GM18520 (cell line): ENCODE measurements around the gene NUP50.

Experiments
- ATAC-seq: cut with Tn5 transposase; IDR thresholded peaks from one replicate; pipeline ENCODE4 v1.9.1; 2021; ENCODE audit not compliant: unreplicated experiment

The NUP50 gene

GRCh38 chr22:45208696-45208992 is 44.9 kb downstream of the NUP50 start:
- ATAC-seq, result no peak

- no peak for ATAC-seq
Observed at GRCh38 chr22:45208993-45209838, 45.5 kb downstream of the NUP50 start.

GRCh38 chr22:45210174-45210573 is 46.4 kb downstream of the NUP50 start:
- ATAC-seq, result no peak

- ATAC-seq, result no peak
Observed at GRCh38 chr22:45210577-45210976, 46.9 kb downstream of the NUP50 start.

GRCh38 chr22:45210991-45211390 is 47.3 kb downstream of the NUP50 start:
- no peak for ATAC-seq

GRCh38 chr22:45211435-45211834 is 47.7 kb downstream of the NUP50 start:
- no peak for ATAC-seq

GRCh38 chr22:45211848-45212247 is 48.1 kb downstream of the NUP50 start:
- ATAC-seq, result no peak

GRCh38 chr22:45212306-45212709 is 48.6 kb downstream of the NUP50 start:
- ATAC-seq, result no peak

- ATAC-seq, result no peak
Observed at GRCh38 chr22:45212992-45213751, 49.4 kb downstream of the NUP50 start.

- ATAC-seq, result no peak
Observed at GRCh38 chr22:45216133-45217003, 52.6 kb downstream of the NUP50 start.

- ATAC-seq, result no peak
Observed at GRCh38 chr22:45217345-45217744, 53.6 kb downstream of the NUP50 start.

GRCh38 chr22:45217806-45218205 is 54.1 kb downstream of the NUP50 start:
- no peak for ATAC-seq

GRCh38 chr22:45218976-45219375 is 55.3 kb downstream of the NUP50 start:
- no peak for ATAC-seq

GRCh38 chr22:45221201-45221600 is 57.5 kb downstream of the NUP50 start:
- no peak for ATAC-seq

GRCh38 chr22:45223304-45224117 is 59.8 kb downstream of the NUP50 start:
- no peak for ATAC-seq

GRCh38 chr22:45224331-45224730 is 60.6 kb downstream of the NUP50 start:
- no peak for ATAC-seq

GRCh38 chr22:45224988-45225731 is 61.4 kb downstream of the NUP50 start:
- ATAC-seq, result no peak

- ATAC-seq, result no peak
Observed at GRCh38 chr22:45225732-45226502, 62.2 kb downstream of the NUP50 start.

- no peak for ATAC-seq
Observed at GRCh38 chr22:45226503-45227186, 62.9 kb downstream of the NUP50 start.
